ENCODE data around the gene PUSL1.
"Not testable (repeated sequence)": the region's sequence is repeated elsewhere in the genome, so short reads cannot be mapped to it uniquely, and the experiment has no call there.

The PUSL1 gene

GRCh38 chr1:1309251-1310108 is 1.1 kb downstream of the PUSL1 start:
- no peak for DNase-seq (ENCODE audit: low spot score)
- no peak for FAIRE-seq

GRCh38 chr1:1310109-1310385 is 1.6 kb downstream of the PUSL1 start:
- no peak for FAIRE-seq

DNA sequence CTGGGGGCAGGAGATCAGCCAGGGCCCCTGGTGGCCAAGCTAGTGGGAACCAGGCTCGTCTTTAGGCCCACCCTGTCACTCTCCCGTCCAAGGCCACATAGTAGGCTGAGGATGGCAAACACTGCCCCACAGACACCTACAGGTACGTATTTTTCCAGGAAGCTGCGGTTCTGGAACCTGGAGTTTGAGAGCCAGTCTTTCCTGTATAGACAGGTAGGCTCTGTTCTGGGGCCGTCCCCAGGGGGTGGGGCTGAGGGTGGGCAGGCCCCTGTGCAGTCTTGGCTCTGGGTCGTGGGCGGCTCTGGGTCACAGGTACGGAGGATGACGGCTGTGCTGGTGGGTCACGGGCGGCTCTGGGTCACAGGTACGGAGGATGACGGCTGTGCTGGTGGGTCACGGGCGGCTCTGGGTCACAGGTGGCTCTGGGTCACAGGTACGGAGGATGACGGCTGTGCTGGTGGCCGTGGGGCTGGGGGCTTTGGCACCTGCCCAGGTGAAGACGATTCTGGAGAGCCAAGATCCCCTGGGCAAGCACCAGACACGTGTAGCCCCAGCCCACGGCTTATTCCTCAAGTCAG is 2.2 kb downstream of the PUSL1 start:
- no peak for DNase-seq (ENCODE audit: low spot score)
- FAIRE-seq = no peak

More at GRCh38 chr1:1310109-1310385, 1.6 kb downstream of the PUSL1 start:
- no peak for DNase-seq (ENCODE audit: low spot score)

- FAIRE-seq (no peak), DNase-seq (ENCODE audit: low spot score) (no peak)
These were observed 3.0 kb downstream of the PUSL1 start for GRCh38 chr1:1311107-1312104.

DNA sequence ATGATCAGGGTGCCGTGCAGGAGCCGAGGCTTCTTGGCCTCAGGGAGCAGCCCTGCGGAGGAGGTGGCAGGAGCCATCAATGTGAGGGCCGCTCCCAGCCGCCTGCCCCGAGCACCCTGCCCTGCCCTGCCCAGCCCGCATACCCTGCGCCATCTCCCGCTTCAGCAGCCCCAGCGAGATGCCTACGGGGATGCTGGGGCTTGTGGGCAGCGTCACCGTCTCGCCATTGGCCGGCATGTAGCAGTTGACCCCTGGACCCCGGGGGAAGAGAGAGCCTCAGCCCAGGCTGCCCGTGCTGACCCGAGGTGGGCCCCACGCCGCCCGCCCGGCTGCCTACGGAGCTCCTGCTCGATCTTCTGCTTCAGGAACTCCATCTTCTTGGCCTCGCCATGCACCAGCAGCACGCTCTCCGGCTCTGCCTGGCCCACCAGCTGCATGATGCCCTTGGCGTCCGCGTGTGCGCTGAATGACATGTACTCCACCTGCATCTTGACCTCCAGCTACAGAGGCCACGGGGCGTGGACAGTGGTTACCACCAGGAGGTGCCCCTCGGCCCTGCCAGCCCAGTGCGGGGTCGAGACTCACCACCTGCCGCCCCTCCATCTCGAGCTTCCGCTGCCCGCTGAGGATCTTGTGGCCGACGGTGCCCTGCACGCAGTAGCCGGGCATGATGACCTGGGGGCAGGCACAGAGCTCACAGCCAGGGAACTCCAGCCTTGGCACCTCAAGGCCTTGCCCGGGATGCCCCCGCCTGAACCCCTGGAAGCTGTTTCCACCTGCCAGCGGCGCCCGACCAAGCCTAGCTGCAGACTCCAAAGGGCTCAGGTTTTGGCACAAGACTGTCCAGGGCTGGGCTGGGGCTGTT is 4.3 kb downstream of the PUSL1 start:
- DNase-seq (ENCODE audit: low spot score) (no peak), FAIRE-seq (no peak)

DNA sequence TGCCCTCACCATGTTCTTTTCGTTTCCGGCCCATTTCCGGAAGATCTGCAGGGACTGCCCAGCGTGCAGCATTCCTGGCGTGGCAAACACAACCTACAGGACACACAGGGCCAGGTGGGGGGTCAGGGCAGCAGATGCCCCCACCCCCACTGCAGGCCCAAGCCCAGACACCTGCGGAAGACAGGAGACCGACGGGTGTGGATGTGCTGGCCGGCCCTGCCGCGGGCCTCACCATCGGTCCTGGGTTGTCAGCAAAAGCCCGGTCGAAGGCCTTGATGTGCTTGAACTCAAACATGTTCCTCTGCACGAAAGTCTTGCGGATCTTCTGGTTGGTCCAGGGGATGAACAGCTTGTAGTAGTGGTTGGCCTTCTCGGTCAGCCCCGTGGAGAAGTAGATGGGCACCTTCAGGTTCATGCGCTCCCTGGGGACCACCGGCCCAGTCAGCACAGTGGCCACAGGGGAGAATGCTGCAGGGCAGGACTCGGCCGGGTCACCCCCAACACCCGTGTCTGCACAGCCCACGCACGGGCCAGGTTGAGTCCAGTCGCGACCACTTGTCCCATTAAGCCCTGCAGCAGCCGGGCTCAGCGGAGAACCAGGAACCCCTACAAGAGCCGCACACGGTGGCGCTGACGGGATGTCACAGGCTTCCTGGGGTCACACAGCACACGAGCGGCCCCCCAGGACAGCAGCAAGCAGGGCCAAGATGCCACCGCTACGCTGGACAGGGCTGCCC is 5.3 kb downstream of the PUSL1 start:
- no peak for DNase-seq (ENCODE audit: low spot score)
- no peak for FAIRE-seq

- DNase-seq (ENCODE audit: low spot score) = no peak
- no peak for FAIRE-seq
These were observed 5.8 kb downstream of the PUSL1 start for GRCh38 chr1:1314237-1314586.

GRCh38 chr1:1314678-1315335 is 6.4 kb downstream of the PUSL1 start:
- DNase-seq (ENCODE audit: low spot score) = no peak
- FAIRE-seq = no peak

DNA sequence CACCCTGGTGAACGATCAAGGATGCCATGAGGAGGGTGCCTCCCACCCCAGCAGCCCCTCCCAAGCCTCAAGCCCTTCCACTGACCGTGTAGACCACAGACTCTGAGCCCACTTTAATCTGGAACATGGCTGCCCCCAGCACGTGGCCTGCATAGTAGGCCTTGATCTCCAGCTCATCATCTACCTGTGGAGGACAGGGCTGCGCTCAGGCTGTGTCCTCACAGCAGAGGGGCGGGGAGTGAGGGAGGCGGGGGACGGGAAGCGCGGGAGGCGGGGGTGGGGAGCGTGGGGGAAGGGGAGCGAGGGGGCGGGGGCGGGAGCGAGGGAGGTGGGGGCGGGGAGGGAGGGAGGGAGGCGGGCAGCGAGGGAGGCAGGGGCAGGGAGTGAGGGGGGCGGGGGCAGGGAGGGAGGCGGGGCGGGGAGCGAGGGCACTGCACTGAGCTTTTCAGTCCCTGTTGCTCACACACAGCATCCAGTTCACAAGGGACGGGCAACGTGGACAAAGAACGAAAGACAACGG is 7.1 kb downstream of the PUSL1 start:
- FAIRE-seq (no peak), DNase-seq (ENCODE audit: low spot score) (no peak)

GRCh38 chr1:1316199-1316598 is 7.8 kb downstream of the PUSL1 start:
- not testable (repeated sequence) for FAIRE-seq; DNase-seq (ENCODE audit: low spot score)

DNA sequence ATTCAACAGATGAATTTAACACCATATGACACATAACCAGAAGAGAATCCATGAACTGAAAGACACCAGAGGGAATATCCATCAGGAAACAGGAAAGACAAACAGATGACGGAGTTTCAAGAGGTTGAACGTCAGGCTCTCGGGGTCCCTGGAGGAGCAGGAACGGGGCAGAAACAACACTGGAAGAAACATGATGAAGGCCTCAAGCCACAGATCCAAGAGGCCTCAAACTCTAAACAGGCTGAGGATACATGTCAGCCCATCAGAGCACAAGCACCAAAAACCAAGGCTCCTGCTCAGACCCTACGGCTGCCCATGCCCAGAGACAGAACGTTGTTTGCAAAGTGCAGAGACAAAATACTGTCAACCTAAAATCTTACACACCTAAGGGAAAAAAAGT is 9.0 kb downstream of the PUSL1 start:
- no peak for FAIRE-seq

DNA sequence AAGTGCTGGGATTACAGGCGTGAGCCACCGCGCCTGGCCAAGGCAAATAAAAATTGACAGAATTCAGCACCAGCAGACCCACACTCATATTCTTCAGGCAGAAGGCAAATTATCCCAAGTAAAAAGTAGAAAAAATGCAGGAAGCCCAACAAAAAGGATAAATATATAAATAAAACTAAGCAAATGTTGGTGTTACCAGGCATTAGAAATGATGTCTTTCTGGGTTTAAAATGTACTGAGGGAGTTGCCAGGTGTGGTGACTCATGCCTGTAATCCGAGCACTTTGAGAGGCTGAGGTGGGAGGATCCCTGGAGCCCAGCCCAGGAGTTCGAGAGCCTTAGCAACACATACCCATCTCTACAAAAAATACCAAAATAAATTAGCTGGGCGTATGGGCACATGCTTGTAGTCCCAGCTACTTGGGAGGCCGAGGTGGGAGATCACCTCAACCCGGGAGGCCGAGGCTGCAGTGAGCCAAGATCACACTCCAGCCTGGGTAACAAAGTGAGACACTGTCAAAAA is 9.8 kb downstream of the PUSL1 start:
- FAIRE-seq = peak; percentile 93

More for the DNA sequence above, 9.0 kb downstream of the PUSL1 start:
- DNase-seq (ENCODE audit: low spot score) = no peak

DNA sequence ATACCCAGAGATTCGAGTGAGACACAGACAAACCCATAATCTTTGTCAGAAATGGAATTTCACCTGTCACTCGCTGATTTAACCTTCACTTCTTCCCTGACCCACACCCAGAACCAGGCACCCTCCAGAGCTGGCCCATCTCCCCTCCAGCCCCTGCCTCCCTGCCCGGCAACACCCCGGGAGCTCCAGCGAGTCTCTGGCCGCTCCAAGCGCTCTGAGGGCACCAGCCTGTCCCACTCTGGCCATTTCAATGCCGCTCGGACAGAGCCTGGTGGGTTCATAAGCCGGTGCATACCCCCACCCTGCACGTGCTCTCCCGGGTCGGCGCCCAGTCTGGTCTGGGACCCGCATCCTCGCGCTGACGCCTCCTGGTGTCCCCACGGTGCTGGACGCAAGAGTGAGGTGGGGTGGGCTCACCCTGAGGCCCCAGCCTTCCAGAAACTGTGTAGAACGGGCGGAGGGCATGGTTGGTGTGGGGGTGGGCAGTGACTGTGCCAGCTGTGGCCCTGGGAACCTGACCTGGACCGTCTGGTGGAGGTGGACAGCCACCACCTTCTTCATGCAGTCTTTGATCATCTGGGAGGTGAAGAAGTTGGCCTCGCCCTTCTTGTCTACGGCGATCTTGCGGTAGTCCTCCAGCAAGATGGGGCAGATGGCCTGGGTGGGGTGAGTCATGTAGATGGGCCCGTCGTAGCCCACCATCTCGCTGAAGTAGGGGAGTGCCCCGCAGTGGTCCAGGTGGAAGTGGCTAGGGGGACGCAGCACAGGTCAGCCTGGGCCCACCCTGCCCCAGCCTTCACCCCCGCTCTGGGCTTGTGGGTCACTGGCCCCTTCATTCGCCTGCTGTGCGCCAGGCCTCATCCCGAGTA is 10.6 kb downstream of the PUSL1 start:
- no peak for FAIRE-seq
- DNase-seq (ENCODE audit: low spot score) = no peak

More for the DNA sequence above, 9.8 kb downstream of the PUSL1 start:
- DNase-seq (ENCODE audit: low spot score) = peak; percentile 87

GRCh38 chr1:1319646-1319941 is 11.2 kb downstream of the PUSL1 start:
- no peak for DNase-seq (ENCODE audit: low spot score)
- FAIRE-seq = no peak

GRCh38 chr1:1320666-1321448 is 12.5 kb downstream of the PUSL1 start:
- DNase-seq (ENCODE audit: low spot score) (no peak), FAIRE-seq (no peak)

- DNase-seq (ENCODE audit: low spot score) = peak; percentile 34
These were observed 13.1 kb downstream of the PUSL1 start for GRCh38 chr1:1321477-1321876.

GRCh38 chr1:1322418-1322817 is 14.0 kb downstream of the PUSL1 start:
- DNase-seq (ENCODE audit: low spot score) (no peak), FAIRE-seq (no peak)

More at GRCh38 chr1:1321477-1321876, 13.1 kb downstream of the PUSL1 start:
- FAIRE-seq = no peak

GRCh38 chr1:1322952-1323351 is 14.6 kb downstream of the PUSL1 start:
- DNase-seq (ENCODE audit: low spot score) (no peak), FAIRE-seq (no peak)

Measured in RCC 7860 (cell line).